H1 (cell line): ENCODE results near the gene DDX31. TPM values are rescaled to one million over a fixed set of nuclear protein-coding genes. Genes with fewer than 3 reads are reported as not detected.
A peak's percentile ranks its signal among the peaks of the same experiment; 100 is the strongest.

Source experiments
- CBX8 ChIP-seq: fragments of 300-800, 300-1000 bp; sonication (generic); IDR thresholded peaks from 2 replicates; pipeline ENCODE4 v1.7.1; 2016; ENCODE audit warnings: low read depth, low read length, borderline replicate concordance
- EZH2 ChIP-seq: fragments of 200-600 bp; sonication (generic); IDR thresholded peaks from 2 replicates; pipeline ENCODE4 v1.7.1; 2012; ENCODE audit warnings: low read depth, mild to moderate bottlenecking, moderate library complexity, low read length, inconsistent platforms; ENCODE audit not compliant: severe bottlenecking
- GTF2F1 ChIP-seq: IDR thresholded peaks from 2 replicates; pipeline ENCODE4 v1.6.1; 2012; ENCODE audit warnings: low read depth, low read length, improper control_type of control experiment, borderline replicate concordance
- HDAC2 ChIP-seq, 2 experiments: fragments of 300-600 bp in 1 of 2; sonication (generic) in 1 of 2; IDR thresholded peaks; 2 replicates each; pipeline ENCODE4 v1.6.1; 2011 to 2012; ENCODE audit warnings: low read depth in 2 of 2, low read length in 2 of 2, mild to moderate bottlenecking in 2 of 2, moderate library complexity in 2 of 2, borderline replicate concordance in 1 of 2, inconsistent platforms in 1 of 2
- KDM5A ChIP-seq: fragments of 200-600 bp; IDR thresholded peaks from 2 replicates; pipeline ENCODE4 v1.7.1; 2012; ENCODE audit warnings: mild to moderate bottlenecking, low read length, inconsistent platforms, mixed read lengths
- NANOG ChIP-seq: IDR thresholded peaks from 2 replicates; pipeline ENCODE4 v1.6.1; 2011; ENCODE audit warnings: low read length, low read depth, mild to moderate bottlenecking, inconsistent platforms; ENCODE audit not compliant: insufficient read depth, poor library complexity, severe bottlenecking
- SAP30 ChIP-seq: fragments of 300-600 bp; sonication (generic); IDR thresholded peaks from 2 replicates; pipeline ENCODE4 v1.7.1; 2012; ENCODE audit warnings: low read length, moderate library complexity, mild to moderate bottlenecking, inconsistent platforms; ENCODE audit not compliant: insufficient read depth, insufficient replicate concordance
- SIX5 ChIP-seq: IDR thresholded peaks from 2 replicates; pipeline ENCODE4 v1.6.1; 2011; ENCODE audit warnings: mild to moderate bottlenecking, low read depth, low read length
- SUZ12 ChIP-seq: fragments of 200-600 bp; sonication (generic); IDR thresholded peaks from 2 replicates; pipeline ENCODE4 v1.6.1; 2012; ENCODE audit warnings: mild to moderate bottlenecking, inconsistent platforms, low read length, moderate library complexity, mixed read lengths
- TAF1 ChIP-seq: IDR thresholded peaks from 2 replicates; pipeline ENCODE4 v1.6.1; 2011; ENCODE audit warnings: mild to moderate bottlenecking, low read depth, low read length
- TAF7 ChIP-seq: optimal IDR thresholded peaks from 2 replicates; pipeline ENCODE3; 2011; ENCODE audit warnings: low read depth, mild to moderate bottlenecking, inconsistent platforms, low read length, moderate library complexity, borderline replicate concordance
- TBP ChIP-seq: IDR thresholded peaks from 2 replicates; pipeline ENCODE4 v1.6.1; 2011; ENCODE audit warnings: low read depth, low read length, improper control_type of control experiment
- YY1 ChIP-seq: IDR thresholded peaks from 2 replicates; pipeline ENCODE4 v1.6.1; 2011; ENCODE audit warnings: low read depth, mild to moderate bottlenecking, low read length
- ZNF274 ChIP-seq: IDR thresholded peaks from 2 replicates; pipeline ENCODE4 v1.7.0; 2012; ENCODE audit warnings: low read length, borderline replicate concordance; ENCODE audit errors: extremely low read depth
- polyA plus RNA-seq, 7 experiments: library from polyadenylated mRNA; depleted of rRNA in 3 of 7; stranded (reverse) in 5 of 7; unstranded in 2 of 7; fragments of >200 nt in 5 of 7; fragments of 200-250 nt in 2 of 7; gene quantifications; 1 replicate in 5 of 7; 2 replicates in 1 of 7; 4 replicates in 1 of 7; pipeline versions ENCODE4 v1.2.1 to v1.2.3, GENCODE V29; 2011 to 2013; ENCODE audit warnings: missing spikeins in 2 of 7, mixed read lengths in 2 of 7
- total RNA-seq: library from RNA; stranded (reverse); fragmentation: NEBNext Ultra II Directional; extraction: Animal tissue kit (Norgen Biotek cat#: 25700); gene quantifications from 2 replicates; pipeline ENCODE4 v1.2.1, GENCODE V29; 2021

DDX31 gene
- total and polyA plus RNA-seq, 2 of the 8 experiments (the other 6 are each of a cell fraction or from before 2014, with no cell fraction given), result 9.5 to 23.7 TPM

GRCh38 chr9:132586830-132587591, 82.8 kb downstream of the DDX31 start (continued):
- TF ChIP-seq YY1 (no peak), ZNF274 (no peak), SAP30 (no peak), HDAC2 (IDR thresholded peaks at IDR 0.05; ENCODE audit: borderline replicate concordance in 1 of 2, low read depth in 2 of 2, low read length in 2 of 2) (no peak), TBP (no peak), TAF7 (no peak), EZH2 (peak; percentile 81), GTF2F1 (no peak), SIX5 (no peak), TAF1 (no peak), NANOG (no peak), KDM5A (no peak), SUZ12 (peak; percentile 79), CBX8 (peak; percentile 6; the same call in 1 of the 2 replicates)
